Adrenal gland (tissue), 12 donors: Measurements from ENCODE around the gene TEK. TPM values are rescaled to one million over a fixed set of nuclear protein-coding genes. Genes with fewer than 3 reads are reported as not detected.

ENCODE experiments used
- DNase-seq, 7 donors: peaks; one replicate each; pipeline ENCODE4 v3.0.0-alpha.2; 2019 to 2020
- H3K27ac ChIP-seq, 5 donors: fragments of 200-600 bp; sonication (generic) in 4 of 5; 1 replicate in 3 of 5; 2 replicates in 2 of 5; pipeline versions ENCODE4 v1.5.1 to v1.8.0; 2016 to 2020; ENCODE audit warnings: mild to moderate bottlenecking in 1 of 5
- H3K27me3 ChIP-seq: fragments of 200-600 bp; 2 replicates; pipeline ENCODE4 v1.8.0; 2021
- H3K36me3 ChIP-seq, 2 donors: fragments of 200-600 bp; replicated peaks in 1 of 2; 1 replicate in 1 of 2; 2 replicates in 1 of 2; pipeline versions ENCODE4 v1.5.1 to v1.8.0; 2018 to 2022
- H3K4me1 ChIP-seq, 2 donors: fragments of 200-600 bp; replicated peaks in 1 of 2; 1 replicate in 1 of 2; 2 replicates in 1 of 2; pipeline versions ENCODE4 v1.5.1 to v1.8.0; 2018 to 2021
- H3K4me3 ChIP-seq, 4 donors: fragments of 200-600 bp; sonication (generic) in 3 of 4; one replicate each; pipeline ENCODE4 v1.5.1; 2016 to 2018
- H3K9me3 ChIP-seq, 3 donors: fragments of 200-600 bp; sonication (generic) in 1 of 3; replicated peaks in 1 of 3; 1 replicate in 2 of 3; 2 replicates in 1 of 3; pipeline versions ENCODE4 v1.5.1 to v1.8.0; 2016 to 2021
- CTCF ChIP-seq, 6 experiments: fragments of 450-650 bp in 4 of 6; fragments of 200-600 bp in 2 of 6; sonication (generic) in 1 of 6; IDR thresholded peaks; 1 replicate in 5 of 6; 2 replicates in 1 of 6; pipeline versions ENCODE4 v1.5.1 to v1.8.0; 2016 to 2021; ENCODE audit warnings: antibody characterized with exemption in 6 of 6, mild to moderate bottlenecking in 2 of 6, moderate library complexity in 1 of 6
- POLR2A ChIP-seq, 2 donors: fragments of 450-650 bp; IDR thresholded peaks; one replicate each; pipeline ENCODE4 v1.6.1; 2017; ENCODE audit warnings: antibody characterized with exemption in 2 of 2, mild to moderate bottlenecking in 2 of 2, moderate library complexity in 1 of 2
- WGBS, 4 donors: extraction: QIAGEN DNeasy Blood & Tissue Kit in 2 of 4; methylation state at CpG; one replicate each; pipeline versions ENCODE4 v1.1.5 to v1.1.7; 2013 to 2017; 5-methylcytosine and 5-hydroxymethylcytosine counted together
- intact Hi-C, 2 donors: fragments of 100-400 bp; cut with DNase I; formaldehyde crosslinking; loops; one replicate each; pipeline versions ENCODE4 v1.14.1 to v1.15.0; 2022 to 2023
- polyA plus RNA-seq, 3 donors: library from polyadenylated mRNA; stranded (reverse); fragments of 200-250 nt in 2 of 3; fragments of 350-450 nt in 1 of 3; fragmentation: Illumina TruSeq in 1 of 3; extraction: RNeasy Lipid Tissue Mini Kit (QIAGEN cat#74804) in 1 of 3; gene quantifications; one replicate each; pipeline ENCODE4 v1.2.3, GENCODE V29; 2013 to 2014
- total RNA-seq, 9 donors: library from RNA; depleted of rRNA in 4 of 9; stranded (reverse); fragments of >200 nt in 4 of 9; fragments of 120-200 nt in 1 of 9; fragmentation: NEBNext Ultra II Directional in 1 of 9; extraction: Animal tissue kit (Norgen Biotek cat#: 25700) in 1 of 9; gene quantifications; one replicate each; pipeline versions ENCODE4 v1.1.0 to v1.2.4, GENCODE V29; 2013 to 2023
- donor health status: healthy with polysubstance abuse.
- donor health status: Bipolar disorder and iron deficiency.
- donor health status: DM: yes; HTN: yes; CAD: no.
- donor health status: DM: no; HTN: no; CAD: no.
- donor health status: DM: no; HTN: no; CAD: no.
- donor health status: DM: yes; HTN: yes; CAD: no.

TEK gene
- total and polyA plus RNA-seq, 12 donors: 2.7 to 27.9 (median 19.3) TPM

- 69 to 89% (median 83%) methylated on average over 1 of the region's 1 CpG for WGBS, 4 donors
- no peaks in the 10 kb centered on the region for H3K36me3 ChIP-seq
- no peaks in the 10 kb centered on the region for H3K27me3 ChIP-seq
- no peak overlapping the region for H3K27ac ChIP-seq
- intact Hi-C loops: loop anchor here in 1 of 2 donors (10.0 kb wide), 1 partner anchor 528 kb away; no protein-coding TSS in a partner anchor
- TF ChIP-seq POLR2A (IDR thresholded peaks at IDR 0.05) (no peak), CTCF (IDR thresholded peaks at IDR 0.05) (no peak)
- no peak for DNase-seq
- H3K9me3 ChIP-seq: no peaks in the 10 kb centered on the region
- no peaks in the 10 kb centered on the region for H3K4me1 ChIP-seq
- no peak overlapping the region for H3K4me3 ChIP-seq
These were observed 164.2 kb downstream of the TEK start for GRCh38 chr9:27273186-27273585.

GRCh38 chr9:27276193-27277030 lies 167.4 kb downstream of the TEK start:
- Histone ChIP-seq H3K27ac (no peak overlapping the region), H3K9me3 (no peaks in the 10 kb centered on the region), H3K4me3 (no peak overlapping the region), H3K4me1 (no peaks in the 10 kb centered on the region), H3K36me3 (no peaks in the 10 kb centered on the region), H3K27me3 (no peaks in the 10 kb centered on the region)
- WGBS, 4 donors: 35 to 39% (median 38%) methylated on average over 12 of the region's 12 CpGs
- intact Hi-C loops: loop anchor here in 1 of 2 donors (5.0 to 10.0 kb wide), 2 partner anchors 244 to 532 kb away; no protein-coding TSS in a partner anchor
- TF ChIP-seq CTCF (IDR thresholded peaks at IDR 0.05) (peak; percentile 69 to 92 (median 77)), POLR2A (IDR thresholded peaks at IDR 0.05) (no peak)
- peak in 3 of 7 donors; percentile 19 to 27 (median 26) for DNase-seq

- H3K4me1 ChIP-seq: no peaks in the 10 kb centered on the region
These were observed 169.3 kb downstream of the TEK start for GRCh38 chr9:27278374-27278773.

More at GRCh38 chr9:27278374-27278773, 169.3 kb downstream of the TEK start:
- intact Hi-C loops: loop anchor here in 1 of 2 donors (5.0 to 10.0 kb wide), 2 partner anchors 246 to 534 kb away; no protein-coding TSS in a partner anchor
- Histone ChIP-seq H3K9me3 (no peaks in the 10 kb centered on the region), H3K4me3 (no peak overlapping the region), H3K27ac (no peak overlapping the region), H3K36me3 (no peaks in the 10 kb centered on the region), H3K27me3 (no peaks in the 10 kb centered on the region)
- WGBS, 4 donors: 70 to 91% (median 79%) methylated on average over 1 of the region's 1 CpG
- TF ChIP-seq CTCF (IDR thresholded peaks at IDR 0.05): no peak
- no peak for TF ChIP-seq POLR2A (IDR thresholded peaks at IDR 0.05)
- no peak for DNase-seq
